ENCODE results near the gene HBA2.

DNA sequence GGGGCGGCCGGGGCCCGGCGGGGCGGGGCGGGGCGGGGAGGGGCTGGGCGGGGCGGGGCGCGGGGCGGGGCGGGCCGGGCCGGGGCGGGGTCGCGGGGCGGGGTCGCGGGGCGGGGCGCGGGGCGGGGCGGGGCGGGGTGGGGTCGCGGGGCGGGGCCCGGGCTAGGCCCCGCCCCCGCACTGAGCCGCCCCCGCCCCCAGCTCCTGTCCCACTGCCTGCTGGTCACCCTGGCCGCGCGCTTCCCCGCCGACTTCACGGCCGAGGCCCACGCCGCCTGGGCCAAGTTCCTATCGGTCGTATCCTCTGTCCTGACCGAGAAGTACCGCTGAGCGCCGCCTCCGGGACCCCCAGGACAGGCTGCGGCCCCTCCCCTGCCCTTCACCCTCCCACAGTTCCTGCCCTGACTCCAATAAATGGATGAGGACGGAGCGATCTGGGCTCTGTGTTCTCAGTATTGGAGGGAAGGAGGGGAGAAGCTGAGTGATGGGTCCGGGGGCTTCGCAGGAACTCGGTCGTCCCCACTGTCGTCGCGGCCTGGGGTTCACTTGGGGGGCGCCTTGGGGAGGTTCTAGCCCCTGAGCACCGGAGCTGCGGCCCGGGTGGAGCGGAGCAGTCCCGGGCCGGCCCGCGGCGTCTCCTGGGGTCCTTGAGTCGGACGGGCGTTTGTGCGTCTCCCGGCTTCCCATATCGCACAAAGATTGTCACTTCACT lies 7.7 kb upstream of the HBA2 start:
- no peak for TF ChIP-seq POLR2AphosphoS5 (IDR thresholded peaks at IDR 0.05; ENCODE audit: insufficient read depth in 1 of 2, low read depth in 1 of 2)
- no peak for TF ChIP-seq CTCF (IDR thresholded peaks at IDR 0.05)

Data from vagina (tissue), 2 donors.